Measurements from ENCODE around the gene ABCG5.

The ABCG5 gene

DNA sequence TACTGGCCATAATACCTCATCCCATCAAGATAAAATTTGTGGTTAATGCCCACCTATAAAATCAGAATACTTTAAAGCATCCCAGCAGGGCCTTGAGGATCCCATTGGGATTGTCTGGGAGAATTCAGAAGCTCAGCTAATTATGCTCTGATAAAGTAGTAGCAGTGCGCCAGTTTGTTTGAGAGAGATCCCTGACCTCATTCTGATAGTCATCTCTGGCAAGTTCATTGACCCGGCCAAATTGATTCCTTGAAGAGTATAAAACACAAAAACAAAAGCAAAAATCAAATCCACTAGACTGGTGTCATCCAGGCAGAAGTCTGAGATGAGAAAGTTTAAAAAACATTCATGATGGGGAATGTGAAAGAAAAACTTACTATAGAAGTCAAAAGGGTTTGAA is 14.1 kb downstream of the ABCG5 start:
- Histone ChIP-seq H3K4me2 (ENCODE audit: low read depth, low read length, poor library complexity, severe bottlenecking) (no peak overlapping the region), H3K36me3 (ENCODE audit: insufficient read depth, low read length) (no peaks in the 10 kb centered on the region), H3K79me2 (ENCODE audit: insufficient read depth, low read length) (no peaks in the 10 kb centered on the region), H3K4me3 (ENCODE audit: low read length, poor library complexity, severe bottlenecking) (no peak overlapping the region), H3K9ac (ENCODE audit: low read depth, low read length, poor library complexity, severe bottlenecking) (no peak overlapping the region), H2AFZ (ENCODE audit: low read length) (no peak overlapping the region), H3K27me3 (ENCODE audit: insufficient read depth, low read length, poor library complexity, severe bottlenecking) (no peaks in the 10 kb centered on the region), H3F3A (ENCODE audit: low read depth) (no peaks in the 10 kb centered on the region), H4K20me1 (ENCODE audit: insufficient read depth, low read length, poor library complexity, severe bottlenecking) (no peaks in the 10 kb centered on the region), H3K4me1 (ENCODE audit: insufficient read depth, low read length, poor library complexity, severe bottlenecking) (no peaks in the 10 kb centered on the region), H3K9me2 (replicated peaks; ENCODE audit: low read depth, low read length) (no peaks in the 10 kb centered on the region), H3K9me3 (ENCODE audit: insufficient read depth, low read depth, low read length) (no peaks in the 10 kb centered on the region)
- TF ChIP-seq, protein P1, sequence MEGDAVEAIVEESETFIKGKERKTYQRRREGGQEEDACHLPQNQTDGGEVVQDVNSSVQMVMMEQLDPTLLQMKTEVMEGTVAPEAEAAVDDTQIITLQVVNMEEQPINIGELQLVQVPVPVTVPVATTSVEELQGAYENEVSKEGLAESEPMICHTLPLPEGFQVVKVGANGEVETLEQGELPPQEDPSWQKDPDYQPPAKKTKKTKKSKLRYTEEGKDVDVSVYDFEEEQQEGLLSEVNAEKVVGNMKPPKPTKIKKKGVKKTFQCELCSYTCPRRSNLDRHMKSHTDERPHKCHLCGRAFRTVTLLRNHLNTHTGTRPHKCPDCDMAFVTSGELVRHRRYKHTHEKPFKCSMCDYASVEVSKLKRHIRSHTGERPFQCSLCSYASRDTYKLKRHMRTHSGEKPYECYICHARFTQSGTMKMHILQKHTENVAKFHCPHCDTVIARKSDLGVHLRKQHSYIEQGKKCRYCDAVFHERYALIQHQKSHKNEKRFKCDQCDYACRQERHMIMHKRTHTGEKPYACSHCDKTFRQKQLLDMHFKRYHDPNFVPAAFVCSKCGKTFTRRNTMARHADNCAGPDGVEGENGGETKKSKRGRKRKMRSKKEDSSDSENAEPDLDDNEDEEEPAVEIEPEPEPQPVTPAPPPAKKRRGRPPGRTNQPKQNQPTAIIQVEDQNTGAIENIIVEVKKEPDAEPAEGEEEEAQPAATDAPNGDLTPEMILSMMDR (conservative IDR thresholded peaks at IDR 0.05; ENCODE audit: low read length), result no peak
- no peak for TF ChIP-seq EZH2phosphoT487 (IDR thresholded peaks at IDR 0.05; ENCODE audit: borderline replicate concordance)

DNA sequence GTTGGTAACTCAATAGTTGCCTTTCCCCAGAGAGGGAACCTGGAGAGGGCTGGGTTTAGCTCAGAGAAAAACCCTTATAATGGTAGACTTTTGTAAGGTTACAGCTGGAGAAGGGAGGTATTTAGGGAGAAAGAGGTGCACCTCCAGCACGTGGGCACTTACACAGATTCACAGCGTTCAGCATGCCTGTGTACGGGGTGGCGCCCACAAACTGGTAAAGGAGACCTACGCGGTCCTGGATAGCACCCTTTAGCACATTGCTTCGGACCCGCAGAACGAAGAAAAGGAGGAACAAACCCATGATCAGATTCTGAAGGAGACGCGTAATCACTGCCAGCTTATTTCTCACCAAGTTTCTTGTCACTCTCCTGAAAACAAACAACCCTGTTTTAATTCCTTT is 14.9 kb downstream of the ABCG5 start:
- Histone ChIP-seq H3K36me3 (ENCODE audit: insufficient read depth, low read length) (no peaks in the 10 kb centered on the region), H3K9me2 (replicated peaks; ENCODE audit: low read depth, low read length) (no peaks in the 10 kb centered on the region), H2AFZ (ENCODE audit: low read length) (no peak overlapping the region)

DNA sequence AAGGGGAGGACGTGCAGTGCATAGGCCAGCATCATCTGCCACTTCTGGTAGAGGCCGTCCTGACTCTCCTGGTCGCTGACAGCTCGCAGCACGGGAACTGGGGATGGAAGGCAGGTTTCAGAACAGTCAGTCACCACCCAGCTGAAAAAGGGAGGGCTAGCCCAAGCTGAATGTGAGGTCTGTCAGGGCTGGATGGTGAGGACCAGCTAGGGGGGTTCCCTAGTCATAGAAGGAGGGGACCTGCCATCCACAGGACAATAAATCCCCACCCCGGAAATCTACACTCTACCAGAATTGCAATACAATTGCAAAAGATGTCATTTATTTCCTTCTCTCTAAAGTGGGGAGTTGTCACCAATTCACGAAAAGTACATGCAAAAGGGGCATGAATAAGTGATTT is 15.8 kb downstream of the ABCG5 start:
- Histone ChIP-seq H3K4me3 (ENCODE audit: low read length, poor library complexity, severe bottlenecking) (no peak overlapping the region), H3K27me3 (ENCODE audit: insufficient read depth, low read length, poor library complexity, severe bottlenecking) (no peaks in the 10 kb centered on the region), H3K9me2 (replicated peaks; ENCODE audit: low read depth, low read length) (no peaks in the 10 kb centered on the region), H4K20me1 (ENCODE audit: insufficient read depth, low read length, poor library complexity, severe bottlenecking) (no peaks in the 10 kb centered on the region), H3K36me3 (ENCODE audit: insufficient read depth, low read length) (no peaks in the 10 kb centered on the region), H2AFZ (ENCODE audit: low read length) (no peak overlapping the region), H3K9me3 (ENCODE audit: insufficient read depth, low read depth, low read length) (no peaks in the 10 kb centered on the region), H3F3A (ENCODE audit: low read depth) (no peaks in the 10 kb centered on the region), H3K4me1 (ENCODE audit: insufficient read depth, low read length, poor library complexity, severe bottlenecking) (no peaks in the 10 kb centered on the region), H3K4me2 (ENCODE audit: low read depth, low read length, poor library complexity, severe bottlenecking) (no peak overlapping the region), H3K9ac (ENCODE audit: low read depth, low read length, poor library complexity, severe bottlenecking) (no peak overlapping the region), H3K79me2 (ENCODE audit: insufficient read depth, low read length) (no peaks in the 10 kb centered on the region)
- TF ChIP-seq EZH2phosphoT487 (IDR thresholded peaks at IDR 0.05; ENCODE audit: borderline replicate concordance), result no peak
- TF ChIP-seq, protein P1 (conservative IDR thresholded peaks at IDR 0.05; ENCODE audit: low read length), result no peak

More for the DNA sequence above, 14.9 kb downstream of the ABCG5 start:
- no peaks in the 10 kb centered on the region for H3F3A ChIP-seq (ENCODE audit: low read depth)
- no peak overlapping the region for H3K9ac ChIP-seq (ENCODE audit: low read depth, low read length, poor library complexity, severe bottlenecking)
- H3K4me2 ChIP-seq (ENCODE audit: low read depth, low read length, poor library complexity, severe bottlenecking), result no peak overlapping the region
- no peaks in the 10 kb centered on the region for H3K9me3 ChIP-seq (ENCODE audit: insufficient read depth, low read depth, low read length)
- H3K27me3 ChIP-seq (ENCODE audit: insufficient read depth, low read length, poor library complexity, severe bottlenecking), result no peaks in the 10 kb centered on the region
- H3K4me3 ChIP-seq (ENCODE audit: low read length, poor library complexity, severe bottlenecking), result no peak overlapping the region
- no peaks in the 10 kb centered on the region for H3K4me1 ChIP-seq (ENCODE audit: insufficient read depth, low read length, poor library complexity, severe bottlenecking)
- TF ChIP-seq EZH2phosphoT487 (IDR thresholded peaks at IDR 0.05; ENCODE audit: borderline replicate concordance), result no peak
- TF ChIP-seq, protein P1 (conservative IDR thresholded peaks at IDR 0.05; ENCODE audit: low read length), result no peak
- H4K20me1 ChIP-seq (ENCODE audit: insufficient read depth, low read length, poor library complexity, severe bottlenecking), result no peaks in the 10 kb centered on the region
- no peaks in the 10 kb centered on the region for H3K79me2 ChIP-seq (ENCODE audit: insufficient read depth, low read length)
